ENCODE data around the gene PANK1. TPM values are rescaled to one million over a fixed set of nuclear protein-coding genes. Genes with fewer than 3 reads are reported as not detected.
A peak's percentile ranks its signal among the peaks of the same experiment; 100 is the strongest.

The PANK1 gene
- total and polyA plus RNA-seq, 2 of the 4 experiments (the other 2 are of a cell fraction) = 3.0 to 8.8 TPM

DNA sequence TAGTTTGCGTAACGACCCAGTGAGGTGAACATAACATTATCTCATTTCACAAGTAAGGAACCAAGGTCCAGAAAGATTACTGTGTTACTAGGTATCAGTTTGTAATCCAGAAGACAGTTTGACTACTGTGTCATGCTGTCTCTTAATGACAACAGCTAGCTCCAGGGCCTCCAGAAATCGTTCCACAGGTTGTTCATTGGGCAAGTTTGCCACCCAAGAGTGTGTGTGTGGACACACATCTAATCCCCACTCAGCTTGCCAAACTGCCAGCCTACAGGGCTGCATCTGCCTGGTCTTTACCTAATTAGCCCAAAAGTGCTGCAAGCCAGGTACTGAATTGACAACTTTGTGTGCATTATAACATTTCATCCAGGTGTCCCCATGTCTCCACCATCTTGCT lies 81.7 kb downstream of the PANK1 start:
- no peak overlapping the region for H3K23ac ChIP-seq (ENCODE audit: low read depth, low read length)
- H4K8ac ChIP-seq (ENCODE audit: low read depth in 2 of 2, low read length in 2 of 2) = no peak overlapping the region; a peak in 1 of 4 replicates
- H2AK5ac ChIP-seq (ENCODE audit: low read depth, low read length) = peak overlapping the region; percentile 54; the same call in 1 of the 2 replicates
- no peak overlapping the region for H3K56ac ChIP-seq (ENCODE audit: extremely low read depth, insufficient read depth, low read length)
- no peak overlapping the region for H2BK5ac ChIP-seq (ENCODE audit: low read depth, low read length, poor library complexity, severe bottlenecking)
- H3K4me3 ChIP-seq (ENCODE audit: insufficient read depth, low read depth, low read length) = no peak overlapping the region
- H3K27ac ChIP-seq (ENCODE audit: insufficient read depth, low read length) = no peak overlapping the region
- H3K14ac ChIP-seq (replicated peaks; ENCODE audit: low read depth, low read length) = no peak overlapping the region; the same call in 1 of the 2 replicates
- H2BK15ac ChIP-seq (ENCODE audit: low read depth, low read length) = peak overlapping the region; percentile 79; the same call in 1 of the 3 replicates
- ChIA-PET POLR2A (ENCODE audit: unreplicated experiment) (no interaction called here), CTCF (interaction anchor here (1.5 kb wide), 1 partner anchor 97 kb away, joined by 7 read pairs; no protein-coding TSS in a partner anchor)
- H3K36me3 ChIP-seq (ENCODE audit: control insufficient read depth, insufficient read depth, low read length) = no peaks in the 10 kb centered on the region
- H4K5ac ChIP-seq (ENCODE audit: low read depth, low read length) = peak overlapping the region; percentile 18; the same call in 1 of the 2 replicates
- dilution Hi-C loops (cut with HindIII; ENCODE audit: low sequenced_read_pairs, unreplicated experiment) = no loop called here
- no peak overlapping the region for H3K18ac ChIP-seq (ENCODE audit: low read depth, low read length)
- H3K27me3 ChIP-seq (ENCODE audit: control insufficient read depth, insufficient read depth, low read length) = no peaks in the 10 kb centered on the region
- no peaks in the 10 kb centered on the region for H4K20me1 ChIP-seq (ENCODE audit: insufficient read depth, low read length)
- no peak overlapping the region for H3K4me2 ChIP-seq (ENCODE audit: low read depth, low read length)
- H4K91ac ChIP-seq (ENCODE audit: insufficient read depth, low read depth, low read length) = peak overlapping the region; percentile 22; the same call in 1 of the 2 replicates
- ATAC-seq (ENCODE audit: low read depth) (no peak), DNase-seq (no peak)
- in situ Hi-C loops (cut with MboI; ENCODE audit: low sequenced_read_pairs) = loop anchor here (5.0 kb wide), 1 partner anchor 136 kb away; no protein-coding TSS in a partner anchor
- peak overlapping the region; percentile 65; the same call in 1 of the 2 replicates for H2BK20ac ChIP-seq (ENCODE audit: low read depth, low read length)
- H3K9me3 ChIP-seq (ENCODE audit: control insufficient read depth, insufficient read depth, low read length) = no peaks in the 10 kb centered on the region
- no peak overlapping the region for H3K9ac ChIP-seq (ENCODE audit: low read depth, low read length)
- WGBS, 2 experiments (ENCODE audit: extremely low coverage in 2 of 2, insufficient read length in 1 of 2) = no CpG with 5 or more reads among the region's 3 CpGs
- H2AK9ac ChIP-seq (replicated peaks; ENCODE audit: low read depth, low read length, poor library complexity) = no peak overlapping the region
- H3K9me1 ChIP-seq (ENCODE audit: insufficient read depth, low read length) = no peaks in the 10 kb centered on the region
- H2BK120ac ChIP-seq (ENCODE audit: low read depth, low read length) = peak overlapping the region; percentile 62; the same call in 1 of the 2 replicates
- H3K4ac ChIP-seq (ENCODE audit: low read depth, low read length) = peak overlapping the region; percentile 64; the same call in 1 of the 2 replicates
- H3K79me1 ChIP-seq (ENCODE audit: low read depth in 1 of 2, low read length in 2 of 2) = no peaks in the 10 kb centered on the region
- BruUV-seq (replicated peaks) = no TSS peak
- intact Hi-C loops (cut with micrococcal nuclease) = no loop called here
- TF ChIP-seq, protein P1, sequence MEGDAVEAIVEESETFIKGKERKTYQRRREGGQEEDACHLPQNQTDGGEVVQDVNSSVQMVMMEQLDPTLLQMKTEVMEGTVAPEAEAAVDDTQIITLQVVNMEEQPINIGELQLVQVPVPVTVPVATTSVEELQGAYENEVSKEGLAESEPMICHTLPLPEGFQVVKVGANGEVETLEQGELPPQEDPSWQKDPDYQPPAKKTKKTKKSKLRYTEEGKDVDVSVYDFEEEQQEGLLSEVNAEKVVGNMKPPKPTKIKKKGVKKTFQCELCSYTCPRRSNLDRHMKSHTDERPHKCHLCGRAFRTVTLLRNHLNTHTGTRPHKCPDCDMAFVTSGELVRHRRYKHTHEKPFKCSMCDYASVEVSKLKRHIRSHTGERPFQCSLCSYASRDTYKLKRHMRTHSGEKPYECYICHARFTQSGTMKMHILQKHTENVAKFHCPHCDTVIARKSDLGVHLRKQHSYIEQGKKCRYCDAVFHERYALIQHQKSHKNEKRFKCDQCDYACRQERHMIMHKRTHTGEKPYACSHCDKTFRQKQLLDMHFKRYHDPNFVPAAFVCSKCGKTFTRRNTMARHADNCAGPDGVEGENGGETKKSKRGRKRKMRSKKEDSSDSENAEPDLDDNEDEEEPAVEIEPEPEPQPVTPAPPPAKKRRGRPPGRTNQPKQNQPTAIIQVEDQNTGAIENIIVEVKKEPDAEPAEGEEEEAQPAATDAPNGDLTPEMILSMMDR (conservative IDR thresholded peaks at IDR 0.05; ENCODE audit: low read depth, low read length) = no peak
- no peak for TF ChIP-seq NFE2L2 (IDR thresholded peaks at IDR 0.05; ENCODE audit: low read depth, low read length)
- TF ChIP-seq RCOR1 (IDR thresholded peaks at IDR 0.05; ENCODE audit: insufficient replicate concordance, low read length) = no peak
- no peak for TF ChIP-seq FOS (IDR thresholded peaks at IDR 0.05; ENCODE audit: low read depth, low read length)
- TF ChIP-seq MAZ (IDR thresholded peaks at IDR 0.05; ENCODE audit: borderline replicate concordance, low read depth, low read length) = no peak
- no peak for TF ChIP-seq RAD21 (IDR thresholded peaks at IDR 0.05; ENCODE audit: low read length)
- no peak for TF ChIP-seq RFX5 (IDR thresholded peaks at IDR 0.05; ENCODE audit: low read depth, low read length)
- TF ChIP-seq MAFK (IDR thresholded peaks at IDR 0.05; ENCODE audit: low read depth, low read length) = no peak
- TF ChIP-seq, protein P2, sequence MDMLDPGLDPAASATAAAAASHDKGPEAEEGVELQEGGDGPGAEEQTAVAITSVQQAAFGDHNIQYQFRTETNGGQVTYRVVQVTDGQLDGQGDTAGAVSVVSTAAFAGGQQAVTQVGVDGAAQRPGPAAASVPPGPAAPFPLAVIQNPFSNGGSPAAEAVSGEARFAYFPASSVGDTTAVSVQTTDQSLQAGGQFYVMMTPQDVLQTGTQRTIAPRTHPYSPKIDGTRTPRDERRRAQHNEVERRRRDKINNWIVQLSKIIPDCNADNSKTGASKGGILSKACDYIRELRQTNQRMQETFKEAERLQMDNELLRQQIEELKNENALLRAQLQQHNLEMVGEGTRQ (IDR thresholded peaks at IDR 0.05; ENCODE audit: low read depth, low read length) = no peak
- no peak for TF ChIP-seq CHD1 (IDR thresholded peaks at IDR 0.05; ENCODE audit: low read depth, low read length)
- no peak for TF ChIP-seq CEBPB (IDR thresholded peaks at IDR 0.05; ENCODE audit: low read depth, low read length)
- TF ChIP-seq MXI1 (IDR thresholded peaks at IDR 0.05; ENCODE audit: borderline replicate concordance, low read depth, low read length) = no peak
- no peak for TF ChIP-seq POLR2A (IDR thresholded peaks at IDR 0.05; ENCODE audit: low read depth, low read length)
- TF ChIP-seq BHLHE40 (IDR thresholded peaks at IDR 0.05; ENCODE audit: low read depth, low read length) = no peak
- TF ChIP-seq, protein P3, sequence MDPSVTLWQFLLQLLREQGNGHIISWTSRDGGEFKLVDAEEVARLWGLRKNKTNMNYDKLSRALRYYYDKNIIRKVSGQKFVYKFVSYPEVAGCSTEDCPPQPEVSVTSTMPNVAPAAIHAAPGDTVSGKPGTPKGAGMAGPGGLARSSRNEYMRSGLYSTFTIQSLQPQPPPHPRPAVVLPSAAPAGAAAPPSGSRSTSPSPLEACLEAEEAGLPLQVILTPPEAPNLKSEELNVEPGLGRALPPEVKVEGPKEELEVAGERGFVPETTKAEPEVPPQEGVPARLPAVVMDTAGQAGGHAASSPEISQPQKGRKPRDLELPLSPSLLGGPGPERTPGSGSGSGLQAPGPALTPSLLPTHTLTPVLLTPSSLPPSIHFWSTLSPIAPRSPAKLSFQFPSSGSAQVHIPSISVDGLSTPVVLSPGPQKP (IDR thresholded peaks at IDR 0.05; ENCODE audit: borderline replicate concordance, low read depth, low read length) = no peak
- H3K4me1 ChIP-seq (ENCODE audit: control insufficient read depth, insufficient read depth, low read length) = no peaks in the 10 kb centered on the region; the same call in 1 of the 2 replicates
- no peak overlapping the region for H2AFZ ChIP-seq (replicated peaks; ENCODE audit: low read length, poor library complexity)

Measured in IMR-90 (cell line).